ENCODE measurements around the gene PCDH1.

DNA sequence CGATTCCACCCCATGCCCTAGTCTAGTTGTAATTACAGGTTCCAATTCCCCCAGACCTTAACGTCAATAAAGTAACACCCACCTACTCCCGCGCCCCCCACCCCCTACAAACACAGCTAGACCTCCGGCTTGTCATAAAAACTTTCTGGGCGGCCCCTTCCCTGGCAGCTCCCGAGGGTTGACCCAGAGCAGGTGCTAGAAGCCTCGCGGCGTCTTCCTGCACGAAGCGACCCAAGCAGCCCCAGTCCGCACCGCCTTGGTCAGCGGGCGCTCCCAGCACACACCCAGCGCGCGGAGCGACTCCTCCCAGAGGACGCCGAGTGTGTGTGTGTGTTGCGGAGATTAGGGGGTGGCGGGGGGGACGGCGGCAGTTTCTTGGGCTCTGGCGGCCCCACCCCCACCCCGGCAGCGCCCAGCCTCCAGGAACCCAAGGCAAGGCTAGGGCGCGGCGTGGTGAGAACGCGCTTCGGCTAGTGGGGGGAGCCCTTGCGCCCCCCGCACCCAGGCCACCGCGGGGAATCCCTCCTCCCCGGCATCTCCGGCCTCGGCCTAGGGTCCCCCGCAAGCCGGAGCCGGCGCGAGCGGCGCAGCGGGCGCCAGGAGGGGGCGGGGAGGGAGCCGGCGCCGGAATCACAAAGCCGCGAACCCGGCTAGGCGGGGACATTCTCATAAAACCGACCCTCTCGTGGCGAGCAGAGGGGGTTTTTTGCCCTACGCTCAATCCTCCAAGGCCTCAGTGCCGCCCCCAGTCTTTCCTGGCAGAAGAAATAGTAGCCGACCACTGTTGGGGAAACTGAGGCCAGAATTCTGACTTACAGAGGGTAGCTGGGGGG is 2.2 kb downstream of the PCDH1 start:
- TF ChIP-seq SUZ12 (IDR thresholded peaks at IDR 0.05; ENCODE audit: extremely low read depth, insufficient read depth, insufficient read length) (no peak), YY1 (IDR thresholded peaks at IDR 0.05; ENCODE audit: insufficient read depth, insufficient read length) (no peak)

Measured in NT2/D1 (cell line).